ENCODE measurements around the gene TMEM79.

GRCh38 chr1:156336242-156336641 lies 52.1 kb downstream of the TMEM79 start:
- no peak for TF ChIP-seq CTCF (conservative IDR thresholded peaks at IDR 0.05 in 1 of 2, IDR thresholded peaks at IDR 0.05 in 1 of 2; ENCODE audit: low read depth in 1 of 2, low read length in 2 of 2)
- TF ChIP-seq EZH2 (IDR thresholded peaks at IDR 0.05; ENCODE audit: low read length, missing control alignments): no peak

Measured in fibroblast of lung (primary cell).